SK-N-MC (cell line): ENCODE measurements around the gene PLPPR4.

ENCODE experiments used
- DNase-seq: peaks from one replicate; pipeline ENCODE4 v3.0.0-alpha.2; 2011; ENCODE audit warnings: low read depth, low spot score
- H3K27ac ChIP-seq: fragments of 200-600 bp; sonication (generic); 2 replicates; pipeline ENCODE4 v1.5.1; 2016; ENCODE audit warnings: mixed run types
- H3K36me3 ChIP-seq: fragments of 200-600 bp; sonication (generic); 2 replicates; pipeline ENCODE4 v1.6.1; 2017; ENCODE audit warnings: antibody characterized with exemption, low read length, mixed read lengths; ENCODE audit not compliant: insufficient read depth
- H3K4me3 ChIP-seq: fragments of 200-600 bp; sonication (generic); 2 replicates; pipeline ENCODE4 v1.5.1; 2016
- H3K9ac ChIP-seq: fragments of 200-600 bp; sonication (generic); 2 replicates; pipeline ENCODE4 v1.8.0; 2017; ENCODE audit warnings: mixed run types, mixed read lengths; ENCODE audit not compliant: insufficient read length
- H3K9me3 ChIP-seq: fragments of 200-600 bp; sonication (generic); 2 replicates; pipeline ENCODE4 v1.6.1; 2017; ENCODE audit warnings: low read depth, mild to moderate bottlenecking, antibody characterized with exemption, low read length, moderate library complexity, mixed read lengths
- EZH2 ChIP-seq: fragments of 200-600 bp; sonication (generic); IDR thresholded peaks from one replicate; pipeline ENCODE4 v1.6.1; 2017; ENCODE audit warnings: antibody characterized with exemption
- FOXP2 ChIP-seq: optimal IDR thresholded peaks from 2 replicates; pipeline ENCODE3; 2011; ENCODE audit warnings: mild to moderate bottlenecking, moderate library complexity; ENCODE audit not compliant: insufficient read depth; ENCODE audit errors: extremely low read length, control extremely low read depth
- POLR2AphosphoS5 ChIP-seq: IDR thresholded peaks from 2 replicates; pipeline ENCODE4 v1.6.1; 2012; ENCODE audit warnings: mild to moderate bottlenecking, low read depth, low read length, borderline replicate concordance

PLPPR4 gene

GRCh38 chr1:99264201-99265021, at the start of gene PLPPR4:
Gene PLPPR4 (plus strand): TSS chr1:99264492. CDS start chr1:99264594, 102 bp downstream.
- Histone ChIP-seq H3K9ac (no peak within 1 kb of the TSS), H3K27ac (no peak within 1 kb of the TSS), H3K36me3 (no peaks in the 10 kb centered on the region), H3K9me3 (no peaks in the 10 kb centered on the region), H3K4me3 (peak within 1 kb of the TSS; percentile 72)
- DNase-seq = no peak
- TF ChIP-seq POLR2AphosphoS5 = no peak
- TF ChIP-seq FOXP2 = no peak
- no peak for TF ChIP-seq EZH2

DNA sequence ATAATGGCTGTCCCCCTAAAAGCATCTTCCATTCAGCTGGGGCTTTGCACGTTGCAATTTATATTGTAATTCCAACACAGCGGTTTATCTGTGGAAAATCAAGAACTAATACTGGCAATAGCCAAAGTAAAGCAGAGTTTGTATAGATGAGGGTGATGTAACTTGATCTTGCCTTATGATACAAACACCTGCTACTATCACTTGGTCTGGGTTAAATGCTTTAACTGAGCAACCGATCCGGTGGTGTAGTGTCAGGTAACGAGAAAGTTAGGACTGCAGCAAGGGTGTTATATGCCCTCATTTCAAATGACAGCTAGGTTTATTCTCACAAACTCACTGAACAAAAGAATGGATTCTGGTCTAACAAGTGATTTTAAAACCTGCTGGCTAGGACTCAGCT, 47.3 kb upstream of the PLPPR4 start:
- H3K4me3 ChIP-seq = no peak overlapping the region

DNA sequence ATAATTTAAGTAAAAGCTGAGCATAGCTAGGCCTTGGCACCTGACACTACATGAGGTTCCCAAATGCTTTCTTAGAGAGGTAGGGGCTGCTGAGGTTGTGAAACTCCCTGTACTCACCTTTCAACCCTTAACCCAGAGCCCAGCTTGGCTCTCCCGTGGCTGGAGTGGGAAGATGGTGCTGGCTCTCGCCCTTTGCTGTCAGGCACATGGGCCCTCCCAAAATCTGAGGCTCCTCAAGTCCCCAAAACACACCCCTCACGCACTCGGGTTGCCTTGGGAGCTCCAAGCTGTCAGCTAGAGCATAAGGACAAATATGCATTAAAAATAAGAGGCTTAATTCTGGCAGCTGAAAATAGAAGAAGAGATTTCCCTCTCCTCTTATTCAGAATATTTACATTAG, 46.7 kb upstream of the PLPPR4 start:
- H3K36me3 ChIP-seq = no peaks in the 10 kb centered on the region
- no peak overlapping the region for H3K27ac ChIP-seq
- no peak for DNase-seq
- TF ChIP-seq FOXP2 (no peak), EZH2 (no peak), POLR2AphosphoS5 (no peak)
- H3K9me3 ChIP-seq = peaks cover 6% of the 10 kb centered on the region; the same call in 1 of the 2 replicates
- no peak overlapping the region for H3K4me3 ChIP-seq
- no peak overlapping the region for H3K9ac ChIP-seq

More for the DNA sequence above, 47.3 kb upstream of the PLPPR4 start:
- TF ChIP-seq FOXP2 = no peak
- TF ChIP-seq EZH2 = no peak
- no peak for TF ChIP-seq POLR2AphosphoS5
- peaks cover 6% of the 10 kb centered on the region; the same call in 1 of the 2 replicates for H3K9me3 ChIP-seq
- H3K27ac ChIP-seq = no peak overlapping the region
- no peak for DNase-seq
- H3K36me3 ChIP-seq = no peaks in the 10 kb centered on the region
- H3K9ac ChIP-seq = no peak overlapping the region

GRCh38 chr1:99218572-99218971, 45.7 kb upstream of the PLPPR4 start:
- peaks cover 6% of the 10 kb centered on the region; the same call in 1 of the 2 replicates for H3K9me3 ChIP-seq
- H3K36me3 ChIP-seq = no peaks in the 10 kb centered on the region
- H3K4me3 ChIP-seq = no peak overlapping the region
- TF ChIP-seq FOXP2 (no peak), POLR2AphosphoS5 (no peak), EZH2 (no peak)
- no peak overlapping the region for H3K9ac ChIP-seq
- DNase-seq = no peak
- H3K27ac ChIP-seq = no peak overlapping the region

DNA sequence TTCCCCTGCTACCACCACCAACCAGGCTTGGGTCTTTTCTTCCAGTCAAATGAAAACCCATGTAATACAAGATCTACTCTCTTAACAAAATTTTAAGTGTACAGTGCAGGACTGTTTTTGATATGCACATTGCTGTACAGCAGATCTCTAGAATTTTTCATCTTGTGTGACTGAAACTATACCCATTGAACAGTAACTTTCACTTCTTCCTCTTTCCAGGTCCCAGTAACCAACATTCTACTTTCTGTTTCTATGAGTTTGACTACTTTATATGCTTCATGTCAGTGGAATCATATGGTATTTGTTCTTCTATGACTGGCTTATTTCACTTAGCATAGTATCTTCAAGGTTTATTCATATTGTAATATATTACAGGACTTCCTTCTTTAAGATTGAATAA, 45.3 kb upstream of the PLPPR4 start:
- H3K27ac ChIP-seq = no peak overlapping the region
- H3K9me3 ChIP-seq = peaks cover 6% of the 10 kb centered on the region; the same call in 1 of the 2 replicates
- H3K4me3 ChIP-seq = no peak overlapping the region
- no peak for DNase-seq
- H3K36me3 ChIP-seq = no peaks in the 10 kb centered on the region
- H3K9ac ChIP-seq = no peak overlapping the region
- no peak for TF ChIP-seq FOXP2
- no peak for TF ChIP-seq EZH2
- TF ChIP-seq POLR2AphosphoS5 = no peak

- no peaks in the 10 kb centered on the region for H3K36me3 ChIP-seq
- H3K4me3 ChIP-seq = no peak overlapping the region
- H3K27ac ChIP-seq = no peak overlapping the region
- no peaks in the 10 kb centered on the region for H3K9me3 ChIP-seq
- no peak for DNase-seq
- H3K9ac ChIP-seq = no peak overlapping the region
- no peak for TF ChIP-seq EZH2
Observed at GRCh38 chr1:99227056-99227897, 37.0 kb upstream of the PLPPR4 start.

DNA sequence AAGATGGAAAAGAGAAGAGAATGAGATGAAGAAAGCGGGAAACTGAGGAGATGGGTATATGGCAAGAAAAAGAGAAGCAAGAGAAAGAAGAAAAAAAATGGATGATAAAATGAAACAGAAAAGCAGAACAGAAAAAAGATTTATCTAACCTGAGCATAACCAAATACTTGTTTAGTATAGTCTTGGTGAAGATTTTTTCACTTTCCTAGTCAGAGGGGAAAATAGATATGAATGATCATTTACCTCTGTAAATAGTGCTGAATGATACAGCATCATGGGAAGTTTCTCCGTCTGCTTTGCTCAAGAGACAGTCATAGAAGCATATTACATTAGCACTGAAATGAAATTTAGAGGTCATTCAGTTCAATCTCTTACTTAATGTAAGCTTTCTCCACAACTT, 36.1 kb upstream of the PLPPR4 start:
- DNase-seq = no peak
- Histone ChIP-seq H3K9ac (no peak overlapping the region), H3K27ac (no peak overlapping the region), H3K9me3 (no peaks in the 10 kb centered on the region), H3K4me3 (no peak overlapping the region), H3K36me3 (no peaks in the 10 kb centered on the region)
- TF ChIP-seq FOXP2 (no peak), EZH2 (no peak), POLR2AphosphoS5 (no peak)

DNA sequence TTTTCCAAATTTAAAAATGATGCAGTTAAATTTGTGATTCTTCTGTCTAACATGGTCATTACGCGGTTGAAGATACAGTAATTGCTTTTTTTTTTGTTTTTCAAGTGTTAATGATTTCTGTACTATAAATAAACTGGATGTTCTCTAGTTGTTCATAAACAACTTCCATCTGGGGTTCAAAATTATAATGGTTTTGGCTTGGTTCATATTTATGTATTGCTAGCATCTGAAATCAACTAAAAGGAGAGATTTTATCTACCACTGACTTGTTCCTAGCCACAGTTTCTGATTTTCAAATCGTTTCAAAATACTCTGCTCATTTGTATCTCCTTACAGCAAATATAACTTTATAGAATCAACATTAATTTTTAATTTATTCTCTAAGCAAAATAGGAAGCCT, 35.2 kb upstream of the PLPPR4 start:
- no peak for TF ChIP-seq POLR2AphosphoS5
- TF ChIP-seq FOXP2 = no peak
- no peaks in the 10 kb centered on the region for H3K36me3 ChIP-seq
- no peak overlapping the region for H3K4me3 ChIP-seq
- no peak overlapping the region for H3K27ac ChIP-seq
- no peaks in the 10 kb centered on the region for H3K9me3 ChIP-seq
- no peak overlapping the region for H3K9ac ChIP-seq
- DNase-seq = no peak
